ENCODE measurements around the gene ROPN1.

GRCh38 chr3:123935830-123936229, 56.1 kb downstream of the ROPN1 start:
- TF ChIP-seq ZBTB7B (CRISPR knock-in tag; IDR thresholded peaks at IDR 0.05), result no peak
- TF ChIP-seq TP53 (CRISPR knock-in tag; conservative IDR thresholded peaks at IDR 0.05), result no peak
- no peak for TF ChIP-seq ZNF280D (CRISPR knock-in tag; IDR thresholded peaks at IDR 0.05)
- no peak for TF ChIP-seq ZNF775 (CRISPR knock-in tag; IDR thresholded peaks at IDR 0.05; ENCODE audit: borderline replicate concordance)

Data from HepG2 (cell line).